Neural cell (in vitro differentiated cells): ENCODE results near the gene IL20RA. TPM values are rescaled to one million over a fixed set of nuclear protein-coding genes. Genes with fewer than 3 reads are reported as not detected.

Experiments used
- H2AFZ ChIP-seq: fragments of 200-600, 300-800 bp; sonication (generic), shearing (Covaris generic); 2 replicates; pipeline ENCODE4 v1.6.0; 2014; ENCODE audit warnings: low read depth, mild to moderate bottlenecking, antibody characterized with exemption, low read length, moderate library complexity
- H3F3A ChIP-seq: fragments of 200-600 bp; shearing (Covaris generic); 2 replicates; pipeline ENCODE4 v1.6.1; 2016; ENCODE audit warnings: mild to moderate bottlenecking, moderate library complexity, mixed read lengths, antibody characterized with exemption, low read length; ENCODE audit not compliant: insufficient read depth, poor library complexity, severe bottlenecking
- H3K27ac ChIP-seq: fragments of 200-600, 300-800 bp; sonication (generic), shearing (Covaris generic); 2 replicates; pipeline ENCODE4 v1.5.1; 2014; ENCODE audit warnings: mild to moderate bottlenecking, low read length, moderate library complexity
- H3K27me3 ChIP-seq: fragments of 300-800, 200-600 bp; sonication (generic), shearing (Covaris generic); 2 replicates; pipeline ENCODE4 v1.6.0; 2014; ENCODE audit warnings: mild to moderate bottlenecking, low read depth, low read length, moderate library complexity; ENCODE audit not compliant: insufficient read depth
- H3K36me3 ChIP-seq: fragments of 300-800, 200-600 bp; sonication (generic), shearing (Covaris generic); 2 replicates; pipeline ENCODE4 v1.5.1; 2014; ENCODE audit warnings: mild to moderate bottlenecking, antibody characterized with exemption, low read length, moderate library complexity; ENCODE audit not compliant: insufficient read depth
- H3K4me2 ChIP-seq: fragments of 300-800, 200-600 bp; sonication (generic), shearing (Covaris generic); 2 replicates; pipeline ENCODE4 v1.6.0; 2014; ENCODE audit warnings: mild to moderate bottlenecking, low read length
- H3K4me3 ChIP-seq: fragments of 300-800, 200-600 bp; sonication (generic), shearing (Covaris generic); 2 replicates; pipeline ENCODE4 v1.5.1; 2014; ENCODE audit warnings: mild to moderate bottlenecking, low read length, moderate library complexity
- H3K79me2 ChIP-seq: fragments of 200-600 bp; shearing (Covaris generic); replicated peaks from 2 replicates; pipeline ENCODE4 v1.6.0; 2014; ENCODE audit warnings: mild to moderate bottlenecking, low read length, moderate library complexity; ENCODE audit not compliant: insufficient read depth
- H3K9ac ChIP-seq: fragments of 300-800, 200-600 bp; sonication (generic), shearing (Covaris generic); 2 replicates; pipeline ENCODE4 v1.6.1; 2016; ENCODE audit warnings: mild to moderate bottlenecking, low read length, mixed read lengths
- H3K9me2 ChIP-seq: fragments of 200-600 bp; shearing (Covaris generic); 2 replicates; pipeline ENCODE4 v1.6.1; 2016; ENCODE audit warnings: mild to moderate bottlenecking, low read length, mixed read lengths; ENCODE audit not compliant: insufficient read depth
- H3K9me3 ChIP-seq: fragments of 200-600, 300-800 bp; sonication (generic), shearing (Covaris generic); 2 replicates; pipeline ENCODE4 v1.6.1; 2016; ENCODE audit warnings: mild to moderate bottlenecking, mixed run types, low read length, moderate library complexity, mixed read lengths
- H4K20me1 ChIP-seq: fragments of 200-600 bp; shearing (Covaris generic); 2 replicates; pipeline ENCODE4 v1.6.1; 2016; ENCODE audit warnings: mild to moderate bottlenecking, mixed run types; ENCODE audit not compliant: insufficient read depth
- CTCF ChIP-seq: fragments of 450-650 bp; IDR thresholded peaks from 2 replicates; pipeline ENCODE4 v1.5.1; 2014; ENCODE audit warnings: antibody characterized with exemption, mild to moderate bottlenecking, moderate library complexity; ENCODE audit not compliant: poor library complexity, severe bottlenecking
- EP300 ChIP-seq: fragments of 450-650 bp; conservative IDR thresholded peaks from 2 replicates; pipeline ENCODE4 v1.6.1; 2014; ENCODE audit warnings: antibody characterized with exemption, mild to moderate bottlenecking, moderate library complexity; ENCODE audit not compliant: poor library complexity, severe bottlenecking
- EZH2 ChIP-seq: fragments of 200-600, 300-800 bp; shearing (Covaris generic), sonication (generic); IDR thresholded peaks from 2 replicates; pipeline ENCODE4 v1.6.1; 2014; ENCODE audit warnings: antibody characterized with exemption, low read length, borderline replicate concordance, mild to moderate bottlenecking; ENCODE audit not compliant: insufficient read depth, poor library complexity, severe bottlenecking
- MXI1 ChIP-seq: fragments of 450-650 bp; conservative IDR thresholded peaks from 2 replicates; pipeline ENCODE4 v1.6.1; 2014; ENCODE audit warnings: antibody characterized with exemption, mild to moderate bottlenecking; ENCODE audit not compliant: poor library complexity, severe bottlenecking
- POLR2AphosphoS5 ChIP-seq: IDR thresholded peaks from 2 replicates; pipeline ENCODE4 v1.6.1; 2012
- RAD21 ChIP-seq: fragments of 450-650 bp; conservative IDR thresholded peaks from 2 replicates; pipeline ENCODE4 v1.6.1; 2014; ENCODE audit warnings: antibody characterized with exemption, mild to moderate bottlenecking, moderate library complexity
- REST ChIP-seq: IDR thresholded peaks from 2 replicates; pipeline ENCODE4 v1.6.1; 2012; ENCODE audit warnings: borderline replicate concordance
- SMC3 ChIP-seq: fragments of 450-650 bp; conservative IDR thresholded peaks from 2 replicates; pipeline ENCODE4 v1.6.1; 2014; ENCODE audit warnings: antibody characterized with exemption, mild to moderate bottlenecking, moderate library complexity; ENCODE audit not compliant: poor library complexity
- TAF1 ChIP-seq: IDR thresholded peaks from 2 replicates; pipeline ENCODE4 v1.6.1; 2012; ENCODE audit warnings: low read depth
- polyA plus RNA-seq: library from polyadenylated mRNA; depleted of rRNA; stranded (reverse); fragments of >200 nt; gene quantifications from 2 replicates; pipeline ENCODE4 v1.2.3, GENCODE V29; 2014

The IL20RA gene
- polyA plus RNA-seq, 1 donor from 2014 or later: not detected

GRCh38 chr6:137046871-137047412 is 2.2 kb upstream of the IL20RA start:
- H3K9ac ChIP-seq: no peak overlapping the region
- no peaks in the 10 kb centered on the region for H3K36me3 ChIP-seq
- no peak overlapping the region for H3K27ac ChIP-seq
- no peaks in the 10 kb centered on the region for H3K79me2 ChIP-seq
- no peak overlapping the region for H3K4me3 ChIP-seq
- H3K9me3 ChIP-seq: no peaks in the 10 kb centered on the region
- TF ChIP-seq EZH2: no peak
- no peak for TF ChIP-seq REST
- no peak for TF ChIP-seq TAF1
- TF ChIP-seq RAD21: no peak
- no peak for TF ChIP-seq EP300
- no peak for TF ChIP-seq SMC3
- TF ChIP-seq MXI1: no peak
- TF ChIP-seq POLR2AphosphoS5: no peak
- TF ChIP-seq CTCF: no peak
- H3K27me3 ChIP-seq: peaks cover 44% of the 10 kb centered on the region
- H3F3A ChIP-seq: no peaks in the 10 kb centered on the region
- no peak overlapping the region for H2AFZ ChIP-seq
- no peaks in the 10 kb centered on the region for H3K9me2 ChIP-seq
- H4K20me1 ChIP-seq: no peaks in the 10 kb centered on the region
- no peak overlapping the region for H3K4me2 ChIP-seq

GRCh38 chr6:137045222-137045789 is 541 bp upstream of the IL20RA start:
- no peak overlapping the region for H3K4me2 ChIP-seq
- H3K36me3 ChIP-seq: no peaks in the 10 kb centered on the region
- no peaks in the 10 kb centered on the region for H3F3A ChIP-seq
- H3K9me2 ChIP-seq: no peaks in the 10 kb centered on the region
- H3K9me3 ChIP-seq: no peaks in the 10 kb centered on the region
- H3K27me3 ChIP-seq: peaks cover 45% of the 10 kb centered on the region
- no peak overlapping the region for H3K27ac ChIP-seq
- H3K79me2 ChIP-seq: no peaks in the 10 kb centered on the region
- no peak overlapping the region for H3K4me3 ChIP-seq
- TF ChIP-seq CTCF: no peak
- H2AFZ ChIP-seq: no peak overlapping the region
- H4K20me1 ChIP-seq: no peaks in the 10 kb centered on the region
- H3K9ac ChIP-seq: no peak overlapping the region
